Left ventricle myocardium inferior (tissue), 1 donor: Measurements from ENCODE around the gene HSPA8. TPM values are rescaled to one million over a fixed set of nuclear protein-coding genes. Genes with fewer than 3 reads are reported as not detected.

ENCODE experiments used
- DNase-seq: peaks from one replicate; pipeline ENCODE4 v3.0.0-alpha.2; 2020
- H3K27ac ChIP-seq: fragments of 200-600 bp; replicated peaks from 2 replicates; pipeline ENCODE4 v1.8.0; 2021
- H3K27me3 ChIP-seq: fragments of 200-600 bp; 2 replicates; pipeline ENCODE4 v1.8.0; 2021; ENCODE audit warnings: low read depth
- H3K36me3 ChIP-seq: fragments of 200-600 bp; 2 replicates; pipeline ENCODE4 v1.8.0; 2021
- H3K4me1 ChIP-seq: fragments of 200-600 bp; 2 replicates; pipeline ENCODE4 v1.8.0; 2021
- H3K4me3 ChIP-seq: fragments of 200-600 bp; 2 replicates; pipeline ENCODE4 v1.8.0; 2021; ENCODE audit warnings: mild to moderate bottlenecking, moderate library complexity
- H3K9me3 ChIP-seq: fragments of 200-600 bp; replicated peaks from 2 replicates; pipeline ENCODE4 v1.8.0; 2021
- intact Hi-C: fragments of 100-400 bp; cut with micrococcal nuclease; formaldehyde crosslinking; loops from one replicate; pipeline ENCODE4 v1.11.0; 2022
- long read RNA-seq: library from polyadenylated mRNA; unstranded; transcript quantifications from one replicate; pipeline ENCODE4 v2.0.0, GENCODE V29; 2021
- total RNA-seq: library from RNA; stranded (reverse); fragmentation: NEBNext Ultra II Directional; extraction: Animal tissue kit (Norgen Biotek cat#: 25700); gene quantifications from one replicate; pipeline ENCODE4 v1.2.1, GENCODE V29; 2021
- TF ChIP-seq, protein P1 (sequence below): fragments of 200-600 bp; IDR thresholded peaks from 2 replicates; pipeline ENCODE4 v1.8.0; 2021; ENCODE audit warnings: antibody characterized with exemption, mild to moderate bottlenecking, borderline replicate concordance
- donor health status: DM: no; HTN: yes; CAD: no; lungs with severe emphysema.

HSPA8 gene
- total RNA-seq: 1,405 TPM
- long read RNA-seq, transcript HSPA8-208 (3 exons, 740 nt): minor isoform, 134 of 3,228 reads
- long read RNA-seq, transcript HSPA8-224 (9 exons, 2,463 nt): major isoform, 2,965 of 3,228 reads
- long read RNA-seq, transcript HSPA8-201 (8 exons, 2,186 nt): minor isoform, 12 of 3,228 reads
- long read RNA-seq, partial matches to known transcripts: 51 of 3,228 reads
- long read RNA-seq, other reads (novel, unspliced or antisense): 58 of 3,228 reads

DNA sequence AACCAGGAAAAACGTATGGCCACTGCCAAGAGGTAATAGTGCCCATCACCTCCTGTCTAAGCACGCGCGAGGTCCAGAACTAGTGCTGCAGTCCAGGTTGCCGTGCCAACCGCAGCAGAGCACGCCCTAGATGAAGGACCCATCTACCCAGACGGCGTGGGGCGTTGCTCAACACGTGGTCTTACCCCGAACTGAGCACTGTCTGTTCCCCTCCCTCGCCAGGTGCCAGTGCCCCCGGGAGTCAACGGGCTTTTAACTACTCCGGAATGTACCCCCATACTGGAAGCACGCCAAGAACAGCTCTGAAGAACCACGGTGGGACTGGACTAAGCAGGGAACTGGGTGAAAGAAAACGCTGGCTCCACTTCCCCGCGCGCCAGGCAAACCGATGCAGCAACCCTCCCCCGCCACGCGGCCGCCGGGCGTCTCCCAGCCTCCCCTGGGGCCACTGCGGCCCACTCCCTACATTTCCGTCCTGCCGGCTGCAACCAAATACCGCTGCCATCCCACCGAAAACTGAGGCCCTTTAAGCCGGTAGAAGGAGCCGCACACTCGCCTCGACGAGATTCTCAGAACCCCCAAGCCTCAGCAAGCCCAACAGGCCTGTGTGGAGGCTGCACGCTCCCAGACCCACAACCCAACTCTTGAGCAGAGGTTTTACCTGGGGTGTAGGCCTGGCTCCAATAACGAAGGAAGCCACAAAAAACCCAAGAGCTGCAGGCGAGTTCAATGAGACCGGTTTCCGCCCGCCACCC is at the start of gene HSPA8:
HSPA8 (minus strand) TSS at position 734 of the 755 bp plus-strand sequence. CDS start 812 bp downstream, outside the sequence.
- peak; percentile 64 for DNase-seq
- Histone ChIP-seq H3K9me3 (no peaks in the 10 kb centered on the region), H3K27ac (peak within 1 kb of the TSS; percentile 100), H3K4me1 (peaks cover 87% of the 10 kb centered on the region), H3K4me3 (peak within 1 kb of the TSS; percentile 98), H3K27me3 (no peaks in the 10 kb centered on the region), H3K36me3 (peaks cover 48% of the 10 kb centered on the region)
- intact Hi-C loops: no loop called here
- TF ChIP-seq, protein P1, sequence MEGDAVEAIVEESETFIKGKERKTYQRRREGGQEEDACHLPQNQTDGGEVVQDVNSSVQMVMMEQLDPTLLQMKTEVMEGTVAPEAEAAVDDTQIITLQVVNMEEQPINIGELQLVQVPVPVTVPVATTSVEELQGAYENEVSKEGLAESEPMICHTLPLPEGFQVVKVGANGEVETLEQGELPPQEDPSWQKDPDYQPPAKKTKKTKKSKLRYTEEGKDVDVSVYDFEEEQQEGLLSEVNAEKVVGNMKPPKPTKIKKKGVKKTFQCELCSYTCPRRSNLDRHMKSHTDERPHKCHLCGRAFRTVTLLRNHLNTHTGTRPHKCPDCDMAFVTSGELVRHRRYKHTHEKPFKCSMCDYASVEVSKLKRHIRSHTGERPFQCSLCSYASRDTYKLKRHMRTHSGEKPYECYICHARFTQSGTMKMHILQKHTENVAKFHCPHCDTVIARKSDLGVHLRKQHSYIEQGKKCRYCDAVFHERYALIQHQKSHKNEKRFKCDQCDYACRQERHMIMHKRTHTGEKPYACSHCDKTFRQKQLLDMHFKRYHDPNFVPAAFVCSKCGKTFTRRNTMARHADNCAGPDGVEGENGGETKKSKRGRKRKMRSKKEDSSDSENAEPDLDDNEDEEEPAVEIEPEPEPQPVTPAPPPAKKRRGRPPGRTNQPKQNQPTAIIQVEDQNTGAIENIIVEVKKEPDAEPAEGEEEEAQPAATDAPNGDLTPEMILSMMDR: no peak

DNA sequence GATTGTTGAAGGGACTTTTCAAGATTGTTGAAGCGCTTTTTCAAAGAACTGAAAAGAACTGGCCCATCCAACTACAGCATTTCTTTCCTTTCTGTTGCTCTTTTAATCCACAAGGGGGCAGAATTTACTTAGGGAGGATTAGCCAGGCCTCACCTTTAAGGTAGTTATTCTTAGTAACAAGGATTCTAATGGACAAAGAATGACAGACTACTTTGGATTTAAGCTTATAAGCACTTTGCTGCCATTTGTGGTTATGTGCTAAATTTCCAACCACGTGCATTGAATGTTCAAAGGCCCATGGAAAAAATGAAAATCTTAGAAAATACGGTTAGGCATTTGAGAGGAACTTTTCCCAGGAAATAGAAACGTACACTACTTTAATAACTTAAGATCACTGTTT is 49.5 kb upstream of the HSPA8 start:
- Histone ChIP-seq H3K36me3 (no peaks in the 10 kb centered on the region), H3K4me1 (peaks cover 9% of the 10 kb centered on the region), H3K27ac (peak overlapping the region; percentile 51), H3K9me3 (peaks cover 15% of the 10 kb centered on the region), H3K27me3 (peaks cover 8% of the 10 kb centered on the region), H3K4me3 (no peak overlapping the region)
- intact Hi-C loops: loop anchor here (2.0 kb wide), 1 partner anchor 135 kb away; no protein-coding TSS in a partner anchor
- DNase-seq: no peak
- TF ChIP-seq, protein P1: peak; percentile 85

DNA sequence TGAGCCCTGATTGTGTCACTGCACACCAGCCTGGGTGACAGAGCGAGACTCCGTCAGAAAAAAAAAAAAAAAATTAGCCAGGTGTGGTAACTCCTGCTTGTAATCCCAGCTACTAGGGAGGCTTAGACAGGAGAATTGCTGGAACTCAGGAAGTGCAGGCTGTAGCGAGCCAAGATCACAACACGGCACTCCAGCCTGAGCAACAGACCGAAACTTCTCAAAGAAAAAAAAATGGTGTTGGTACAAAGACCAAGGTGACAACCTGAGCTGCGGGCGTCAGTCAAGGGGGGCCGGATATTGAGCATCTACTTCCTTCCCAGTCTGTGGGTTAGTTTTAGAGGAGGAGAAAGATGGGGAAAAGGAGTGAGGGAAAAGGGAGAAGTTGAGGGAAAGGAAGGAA is 48.5 kb upstream of the HSPA8 start:
- TF ChIP-seq, protein P1: no peak
- H3K36me3 ChIP-seq: no peaks in the 10 kb centered on the region
- H3K4me3 ChIP-seq: no peak overlapping the region
- H3K27ac ChIP-seq: no peak overlapping the region
- DNase-seq: no peak
- H3K9me3 ChIP-seq: peaks cover 4% of the 10 kb centered on the region
- H3K4me1 ChIP-seq: peaks cover 9% of the 10 kb centered on the region
- peaks cover 8% of the 10 kb centered on the region for H3K27me3 ChIP-seq
- intact Hi-C loops: loop anchor here (2.0 kb wide), 1 partner anchor 136 kb away; no protein-coding TSS in a partner anchor

DNA sequence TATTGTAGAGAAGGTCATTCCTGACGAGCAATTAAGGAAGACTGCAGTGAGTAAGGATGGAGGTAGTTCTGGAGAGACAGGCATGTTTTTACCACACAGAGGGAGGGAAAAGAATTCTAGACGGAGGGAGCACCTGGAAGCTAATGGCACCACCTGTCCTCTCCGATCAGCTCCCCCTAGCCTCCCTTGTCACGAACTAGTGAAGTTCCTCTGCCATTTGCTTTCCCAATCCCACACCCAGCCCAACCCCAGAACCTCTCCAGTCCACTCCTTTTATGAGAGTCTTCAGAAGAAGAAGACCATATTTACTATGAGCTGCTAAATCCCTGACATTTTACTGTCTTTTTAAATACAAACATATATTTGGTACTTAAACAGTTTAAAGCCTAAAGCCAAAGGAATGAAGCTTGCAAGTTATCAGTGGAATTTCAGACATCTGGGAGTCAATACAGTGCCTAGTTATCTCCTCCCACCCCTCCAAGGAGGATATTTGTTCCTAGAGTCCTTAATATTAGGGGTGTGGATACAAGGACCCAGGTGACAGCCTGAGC is 46.1 kb upstream of the HSPA8 start:
- H3K36me3 ChIP-seq: no peaks in the 10 kb centered on the region
- intact Hi-C loops: no loop called here
- H3K9me3 ChIP-seq: no peaks in the 10 kb centered on the region
- no peak for DNase-seq
- peaks cover 25% of the 10 kb centered on the region for H3K4me1 ChIP-seq
- no peak overlapping the region for H3K4me3 ChIP-seq
- H3K27ac ChIP-seq: no peak overlapping the region
- H3K27me3 ChIP-seq: peaks cover 8% of the 10 kb centered on the region
- TF ChIP-seq, protein P1: no peak

DNA sequence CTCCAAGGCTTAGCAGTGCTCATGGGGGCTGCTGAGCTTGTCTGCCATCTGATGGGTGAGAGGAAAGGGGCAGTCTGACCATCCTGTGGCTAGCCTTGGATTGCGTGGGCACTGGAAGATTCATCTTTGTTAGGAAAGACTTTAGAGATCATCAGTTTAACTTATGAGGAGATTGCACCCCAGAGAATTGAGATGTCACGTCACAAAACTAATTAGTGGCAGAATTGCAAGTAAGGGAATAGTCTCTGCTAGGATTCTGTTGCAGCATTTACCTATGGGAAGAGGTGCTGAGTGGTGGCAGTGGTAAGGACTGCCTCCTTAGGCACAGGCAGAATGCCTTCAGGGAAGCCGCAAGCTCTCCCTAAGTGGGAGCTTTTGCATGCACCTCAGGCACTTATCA is 42.8 kb upstream of the HSPA8 start:
- H3K27ac ChIP-seq: no peak overlapping the region

More for the DNA sequence above, 42.8 kb upstream of the HSPA8 start:
- Histone ChIP-seq H3K4me3 (no peak overlapping the region), H3K27me3 (no peaks in the 10 kb centered on the region), H3K4me1 (peaks cover 47% of the 10 kb centered on the region), H3K36me3 (no peaks in the 10 kb centered on the region), H3K9me3 (no peaks in the 10 kb centered on the region)
- TF ChIP-seq, protein P1: no peak
- DNase-seq: no peak
- intact Hi-C loops: no loop called here
